PC-9 (cell line): Measurements from ENCODE around the gene GPR157. TPM values are rescaled to one million over a fixed set of nuclear protein-coding genes. Genes with fewer than 3 reads are reported as not detected.

Experiments used
- BruUV-seq: library from RNA; stranded (reverse); fragments of 400-500 nt; replicated peaks from 2 replicates; lab custom pipeline; 2021; lab: Mats Ljungman, UMichigan
- CTCF ChIA-PET: fragments of 300-600 bp; sonication (Branson Sonifier 250); formaldehyde crosslinking; loops from one replicate; lab custom pipeline; 2022; ENCODE audit warnings: antibody characterized with exemption; lab: Charles Lee
- POLR2A ChIA-PET: fragments of 300-600 bp; sonication (Branson Sonifier 250); formaldehyde crosslinking; loops from one replicate; lab custom pipeline; 2022; ENCODE audit warnings: antibody characterized with exemption; ENCODE audit not compliant: unreplicated experiment; lab: Charles Lee
- DNase-seq, 2 experiments: peaks; one replicate each; pipeline versions ENCODE4 v3.0.0 to v3.0.0-alpha.2; 2015 to 2022; ENCODE audit warnings: mixed read lengths in 1 of 2
- H2AFZ ChIP-seq: fragments of 200-600 bp; sonication (generic); 2 replicates; pipeline ENCODE4 v1.8.1; 2017; ENCODE audit warnings: antibody characterized with exemption
- H3F3A ChIP-seq: fragments of 200-600 bp; sonication (generic); 2 replicates; pipeline ENCODE4 v1.8.1; 2017; ENCODE audit warnings: antibody characterized with exemption, mild to moderate bottlenecking, low read depth; ENCODE audit not compliant: insufficient read depth
- H3K27ac ChIP-seq: fragments of 200-600 bp; sonication (generic); 2 replicates; pipeline ENCODE4 v1.6.1; 2016; ENCODE audit warnings: mixed run types
- H3K27me3 ChIP-seq: fragments of 200-600 bp; sonication (generic); 2 replicates; pipeline ENCODE4 v1.6.1; 2016; ENCODE audit warnings: low read depth, mixed run types; ENCODE audit not compliant: insufficient read depth
- H3K36me3 ChIP-seq: fragments of 200-600 bp; sonication (generic); 2 replicates; pipeline ENCODE4 v1.6.1; 2016; ENCODE audit warnings: low read depth, mixed run types
- H3K4me1 ChIP-seq: fragments of 200-600 bp; sonication (generic); replicated peaks from 2 replicates; pipeline ENCODE4 v1.6.1; 2016; ENCODE audit warnings: mixed run types; ENCODE audit not compliant: insufficient read depth
- H3K4me2 ChIP-seq: fragments of 200-600 bp; sonication (generic); 2 replicates; pipeline ENCODE4 v1.6.1; 2017; ENCODE audit warnings: mixed run types
- H3K4me3 ChIP-seq: fragments of 200-600 bp; sonication (generic); 2 replicates; pipeline ENCODE4 v1.6.1; 2016; ENCODE audit warnings: mixed run types
- H3K79me2 ChIP-seq: fragments of 200-600 bp; sonication (generic); 2 replicates; pipeline ENCODE4 v1.6.1; 2017; ENCODE audit warnings: low read depth, mixed run types
- H3K9me2 ChIP-seq: fragments of 200-600 bp; sonication (generic); 2 replicates; pipeline ENCODE4 v1.8.1; 2017; ENCODE audit warnings: mild to moderate bottlenecking; ENCODE audit not compliant: insufficient read depth
- H3K9me3 ChIP-seq: fragments of 200-600 bp; sonication (generic); 2 replicates; pipeline ENCODE4 v1.8.1; 2016; ENCODE audit warnings: low read depth; ENCODE audit not compliant: insufficient read depth
- H4K20me1 ChIP-seq: fragments of 200-600 bp; sonication (generic); 2 replicates; pipeline ENCODE4 v1.8.1; 2017; ENCODE audit not compliant: insufficient read depth
- EZH2 ChIP-seq: fragments of 200-600 bp; sonication (generic); IDR thresholded peaks from 2 replicates; pipeline ENCODE4 v1.8.0; 2017; ENCODE audit warnings: antibody characterized with exemption, low read depth
- intact Hi-C: fragments of 100-400 bp; cut with micrococcal nuclease; formaldehyde crosslinking; loops from one replicate; pipeline ENCODE4 v1.10.0; 2022; ENCODE audit not compliant: unreplicated experiment
- total RNA-seq: library from RNA; stranded (reverse); gene quantifications from 2 replicates; pipeline ENCODE4 v1.2.3, GENCODE V29; 2021
- TF ChIP-seq, protein P1 (sequence below): fragments of 200-600 bp; sonication (generic); conservative IDR thresholded peaks from 2 replicates; pipeline ENCODE4 v1.6.1; 2017; ENCODE audit warnings: mixed run types, antibody characterized with exemption, mild to moderate bottlenecking, moderate library complexity

The GPR157 gene
- total RNA-seq, 1 experiment from 2014 or later = 9.0 TPM

GRCh38 chr1:9115351-9116205 is 13.3 kb downstream of the GPR157 start:
- Histone ChIP-seq H3K4me3 (no peak overlapping the region), H3K4me2 (no peak overlapping the region), H3K9me3 (no peaks in the 10 kb centered on the region), H3K9me2 (no peaks in the 10 kb centered on the region), H3F3A (no peaks in the 10 kb centered on the region), H3K4me1 (no peaks in the 10 kb centered on the region), H3K36me3 (no peaks in the 10 kb centered on the region), H3K27ac (no peak overlapping the region), H3K79me2 (no peaks in the 10 kb centered on the region), H4K20me1 (peaks cover 4% of the 10 kb centered on the region; the same call in 1 of the 2 replicates), H3K27me3 (no peaks in the 10 kb centered on the region), H2AFZ (no peak overlapping the region)
- intact Hi-C loops = loop anchor here (10.0 kb wide), 1 partner anchor 339 kb away; no protein-coding TSS in a partner anchor
- ChIA-PET CTCF (interaction anchor here (0.6 kb wide), 1 partner anchor 102 kb away, joined by 5 read pairs; no protein-coding TSS in a partner anchor), POLR2A (interaction anchor here (0.6 kb wide), 2 partner anchors 48 to 1139 kb away, joined by 5 to 8 read pairs; no protein-coding TSS in a partner anchor)
- no peak for DNase-seq
- BruUV-seq = no TSS peak
- TF ChIP-seq EZH2 = no peak
- TF ChIP-seq, protein P1, sequence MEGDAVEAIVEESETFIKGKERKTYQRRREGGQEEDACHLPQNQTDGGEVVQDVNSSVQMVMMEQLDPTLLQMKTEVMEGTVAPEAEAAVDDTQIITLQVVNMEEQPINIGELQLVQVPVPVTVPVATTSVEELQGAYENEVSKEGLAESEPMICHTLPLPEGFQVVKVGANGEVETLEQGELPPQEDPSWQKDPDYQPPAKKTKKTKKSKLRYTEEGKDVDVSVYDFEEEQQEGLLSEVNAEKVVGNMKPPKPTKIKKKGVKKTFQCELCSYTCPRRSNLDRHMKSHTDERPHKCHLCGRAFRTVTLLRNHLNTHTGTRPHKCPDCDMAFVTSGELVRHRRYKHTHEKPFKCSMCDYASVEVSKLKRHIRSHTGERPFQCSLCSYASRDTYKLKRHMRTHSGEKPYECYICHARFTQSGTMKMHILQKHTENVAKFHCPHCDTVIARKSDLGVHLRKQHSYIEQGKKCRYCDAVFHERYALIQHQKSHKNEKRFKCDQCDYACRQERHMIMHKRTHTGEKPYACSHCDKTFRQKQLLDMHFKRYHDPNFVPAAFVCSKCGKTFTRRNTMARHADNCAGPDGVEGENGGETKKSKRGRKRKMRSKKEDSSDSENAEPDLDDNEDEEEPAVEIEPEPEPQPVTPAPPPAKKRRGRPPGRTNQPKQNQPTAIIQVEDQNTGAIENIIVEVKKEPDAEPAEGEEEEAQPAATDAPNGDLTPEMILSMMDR = no peak

DNA sequence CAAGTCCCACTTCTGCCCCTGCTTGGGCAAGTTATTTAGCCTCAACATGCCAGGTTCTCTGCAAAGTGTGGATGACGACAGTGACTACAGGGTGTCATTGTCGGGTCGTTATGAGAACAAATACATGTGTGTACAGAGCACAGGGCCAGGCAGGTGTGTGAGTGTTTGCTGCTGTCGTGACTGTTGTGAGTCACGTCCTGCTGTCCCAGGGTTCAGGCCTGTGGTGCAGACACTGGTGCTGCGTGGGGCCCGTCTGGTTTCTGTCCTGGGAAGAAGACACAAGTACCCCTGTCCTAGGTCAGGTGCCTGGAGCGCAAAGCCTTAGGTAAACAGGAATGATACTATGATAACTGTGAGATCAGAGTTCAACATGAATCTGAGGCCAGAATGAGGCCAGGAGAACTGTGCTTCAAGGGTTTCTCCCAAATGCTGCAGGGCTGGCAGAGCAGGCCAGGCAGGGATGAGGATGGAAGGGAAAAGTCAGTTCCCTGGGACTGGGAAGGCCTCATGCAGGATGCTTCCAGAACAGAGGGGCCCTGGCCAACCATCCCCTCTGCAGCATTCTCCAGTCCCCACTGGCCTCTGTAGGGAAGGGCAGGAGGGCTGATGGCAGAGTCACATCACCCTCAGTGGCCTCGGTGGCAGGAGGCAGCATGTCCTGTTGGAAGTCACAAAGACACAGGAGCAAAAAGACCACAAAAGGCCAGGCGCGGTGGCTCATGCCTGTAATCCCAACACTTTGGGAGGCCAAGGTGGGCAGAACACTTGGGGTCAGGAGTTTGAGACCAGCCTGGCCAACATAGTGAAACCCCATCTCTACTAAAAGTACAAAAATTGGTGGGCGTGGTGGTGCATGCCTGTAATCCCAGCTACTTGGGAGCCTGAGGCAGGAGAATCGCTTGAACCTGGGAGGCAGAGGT is 15.7 kb downstream of the GPR157 start:
- no peak overlapping the region for H3K4me2 ChIP-seq
- peaks cover 4% of the 10 kb centered on the region; the same call in 1 of the 2 replicates for H4K20me1 ChIP-seq
- no peak overlapping the region for H3K4me3 ChIP-seq
- no peak for TF ChIP-seq EZH2
- TF ChIP-seq, protein P1 = no peak
- ChIA-PET POLR2A (no interaction called here), CTCF (no interaction called here)
- no peaks in the 10 kb centered on the region for H3K36me3 ChIP-seq
- no peaks in the 10 kb centered on the region for H3K9me3 ChIP-seq
- no peaks in the 10 kb centered on the region for H3K9me2 ChIP-seq
- DNase-seq = no peak
- BruUV-seq = no TSS peak
- intact Hi-C loops = loop anchor here (10.0 kb wide), 1 partner anchor 342 kb away; no protein-coding TSS in a partner anchor
- H2AFZ ChIP-seq = no peak overlapping the region
- H3K79me2 ChIP-seq = no peaks in the 10 kb centered on the region
- no peaks in the 10 kb centered on the region for H3K27me3 ChIP-seq
- H3K27ac ChIP-seq = no peak overlapping the region
- H3K4me1 ChIP-seq = peaks cover 8% of the 10 kb centered on the region
- no peaks in the 10 kb centered on the region for H3F3A ChIP-seq

- Histone ChIP-seq H3K4me1 (peaks cover 8% of the 10 kb centered on the region), H3K9me2 (no peaks in the 10 kb centered on the region), H3K9me3 (no peaks in the 10 kb centered on the region), H2AFZ (no peak overlapping the region), H3K4me3 (no peak overlapping the region), H3F3A (no peaks in the 10 kb centered on the region), H3K27ac (no peak overlapping the region), H3K4me2 (no peak overlapping the region), H4K20me1 (peaks cover 4% of the 10 kb centered on the region; the same call in 1 of the 2 replicates), H3K27me3 (no peaks in the 10 kb centered on the region), H3K36me3 (no peaks in the 10 kb centered on the region), H3K79me2 (no peaks in the 10 kb centered on the region)
- POLR2A ChIA-PET = no interaction called here
- intact Hi-C loops = loop anchor here (10.0 kb wide), 1 partner anchor 343 kb away; no protein-coding TSS in a partner anchor
- TF ChIP-seq, protein P1 = no peak
- no peak for TF ChIP-seq EZH2
- BruUV-seq = no TSS peak
- DNase-seq = no peak
- CTCF ChIA-PET = no interaction called here
These were observed 16.9 kb downstream of the GPR157 start for GRCh38 chr1:9111957-9112356.
